Erythroblast (primary cell): ENCODE measurements around the gene PIP5K1C.

ENCODE experiments used
- GATA1 ChIP-seq: IDR thresholded peaks from 2 replicates; pipeline ENCODE4 v1.6.1; 2011; ENCODE audit warnings: low read depth, mild to moderate bottlenecking, control low read depth, low read length, moderate library complexity
- POLR2A ChIP-seq: IDR thresholded peaks from 2 replicates; pipeline ENCODE4 v1.6.1; 2011; ENCODE audit warnings: mild to moderate bottlenecking, low read length

GRCh38 chr19:3648037-3648905 lies 52.0 kb downstream of the PIP5K1C start:
- TF ChIP-seq POLR2A (no peak), GATA1 (no peak)
